SK-N-MC (cell line): ENCODE results near the gene MYRFL.

Experiments
- EZH2 ChIP-seq: fragments of 200-600 bp; sonication (generic); IDR thresholded peaks from one replicate; pipeline ENCODE4 v1.6.1; 2017; ENCODE audit warnings: antibody characterized with exemption
- FOXP2 ChIP-seq: optimal IDR thresholded peaks from 2 replicates; pipeline ENCODE3; 2011; ENCODE audit warnings: mild to moderate bottlenecking, moderate library complexity; ENCODE audit not compliant: insufficient read depth; ENCODE audit errors: extremely low read length, control extremely low read depth
- POLR2AphosphoS5 ChIP-seq: IDR thresholded peaks from 2 replicates; pipeline ENCODE4 v1.6.1; 2012; ENCODE audit warnings: mild to moderate bottlenecking, low read depth, low read length, borderline replicate concordance

GRCh38 chr12:69948851-69949250 lies 123.8 kb downstream of the MYRFL start:
- TF ChIP-seq EZH2 (no peak), POLR2AphosphoS5 (no peak), FOXP2 (no peak)
